NCI-H82 (cell line): ENCODE measurements around the gene CACNA1G.

ENCODE experiments used
- DNase-seq: peaks from one replicate; lab custom pipeline; 2025; lab: John Stamatoyannopoulos, UW

Gene CACNA1G

DNA sequence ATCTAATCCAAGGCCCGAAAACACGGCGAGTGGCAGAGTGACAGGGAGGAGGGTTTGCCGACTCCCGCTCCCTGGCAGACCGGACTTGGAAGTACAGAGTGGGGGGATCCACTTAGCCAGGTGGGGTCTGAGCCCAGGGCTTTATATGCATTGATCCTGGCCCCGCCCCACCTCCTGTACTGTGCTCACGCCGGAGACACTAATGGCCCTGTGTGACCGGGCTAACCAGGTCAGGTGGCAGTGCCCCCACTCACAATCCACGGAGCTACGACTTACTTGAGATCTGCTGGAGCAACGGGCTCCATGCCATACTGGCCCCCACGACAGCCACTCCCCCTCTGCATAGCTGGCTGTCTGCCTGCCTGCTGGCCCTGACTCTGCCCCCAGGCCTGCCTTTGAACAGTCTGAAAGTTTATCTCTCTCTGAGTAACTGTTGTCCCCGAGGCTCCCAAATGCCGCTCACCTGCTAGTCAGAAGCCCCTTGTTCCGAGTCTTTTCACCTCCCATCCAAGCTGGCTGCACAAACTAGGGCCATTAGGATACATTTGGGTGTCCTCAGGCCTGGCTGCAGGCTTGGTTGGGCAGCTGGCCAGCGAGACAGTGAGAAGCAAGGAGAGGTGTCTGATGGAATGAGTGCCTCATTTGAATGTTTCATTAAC lies 28.0 kb downstream of the CACNA1G start:
- DNase-seq, result peak; percentile 75

DNA sequence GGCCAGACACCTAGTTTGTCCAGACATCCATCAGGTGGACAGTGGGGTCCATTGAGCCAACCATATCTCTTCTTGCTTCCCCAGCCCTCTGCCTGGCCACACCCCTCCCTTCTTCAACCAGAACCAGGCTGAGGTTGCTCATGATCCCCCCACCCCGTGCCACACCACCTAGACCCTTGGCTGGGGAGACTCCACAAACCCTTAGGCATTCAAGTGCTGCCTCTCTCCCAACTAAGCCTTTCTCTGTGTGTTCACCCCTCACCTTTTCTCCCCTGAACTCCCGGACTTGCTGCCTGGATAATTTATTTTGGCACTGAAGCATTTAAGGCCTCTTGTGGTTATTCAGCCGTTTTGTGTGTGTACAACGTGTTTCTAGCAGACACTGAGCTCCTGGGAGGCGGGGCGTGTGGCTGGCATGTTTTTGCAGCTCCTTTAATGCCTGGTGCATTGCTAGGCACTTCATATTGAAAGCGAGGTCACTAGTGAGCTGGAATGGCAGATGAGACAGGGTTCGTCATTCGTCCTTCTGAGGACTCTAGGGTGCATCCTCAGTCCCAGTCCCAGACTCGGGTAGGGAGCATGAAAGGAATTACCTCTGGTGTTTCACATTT lies 28.7 kb downstream of the CACNA1G start:
- no peak for DNase-seq

DNA sequence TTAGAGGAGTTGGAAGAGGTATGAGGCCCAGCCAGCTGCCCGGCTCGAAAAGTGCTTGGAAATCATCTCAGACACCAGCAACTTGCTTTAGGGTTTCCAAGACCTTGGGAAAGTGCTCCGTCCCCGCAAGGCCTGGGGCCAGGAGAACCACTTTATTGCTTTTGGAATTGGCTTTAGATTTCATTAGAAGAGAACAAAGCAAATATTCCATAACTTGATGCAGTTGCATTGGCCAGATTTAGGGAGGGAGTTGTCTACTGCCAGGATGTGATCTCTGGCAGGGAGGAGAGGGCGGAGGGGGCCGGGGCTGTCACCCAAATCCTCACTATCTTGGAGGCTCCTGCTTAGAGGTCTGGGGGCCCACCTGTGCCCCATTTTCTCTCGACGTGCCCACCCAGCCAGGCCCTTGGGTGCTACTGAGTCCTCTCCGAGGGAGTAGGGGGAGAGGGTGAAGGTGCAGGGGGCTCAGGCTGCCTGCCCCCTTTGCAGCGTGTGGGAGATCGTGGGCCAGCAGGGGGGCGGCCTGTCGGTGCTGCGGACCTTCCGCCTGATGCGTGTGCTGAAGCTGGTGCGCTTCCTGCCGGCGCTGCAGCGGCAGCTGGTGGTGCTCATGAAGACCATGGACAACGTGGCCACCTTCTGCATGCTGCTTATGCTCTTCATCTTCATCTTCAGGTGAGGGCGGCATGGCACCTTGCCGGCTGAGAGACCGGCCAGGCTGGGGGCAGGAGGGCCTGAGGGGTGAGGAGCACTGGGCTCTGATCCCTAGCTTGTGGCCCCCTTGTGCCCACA lies 30.6 kb downstream of the CACNA1G start:
- DNase-seq, result no peak

DNA sequence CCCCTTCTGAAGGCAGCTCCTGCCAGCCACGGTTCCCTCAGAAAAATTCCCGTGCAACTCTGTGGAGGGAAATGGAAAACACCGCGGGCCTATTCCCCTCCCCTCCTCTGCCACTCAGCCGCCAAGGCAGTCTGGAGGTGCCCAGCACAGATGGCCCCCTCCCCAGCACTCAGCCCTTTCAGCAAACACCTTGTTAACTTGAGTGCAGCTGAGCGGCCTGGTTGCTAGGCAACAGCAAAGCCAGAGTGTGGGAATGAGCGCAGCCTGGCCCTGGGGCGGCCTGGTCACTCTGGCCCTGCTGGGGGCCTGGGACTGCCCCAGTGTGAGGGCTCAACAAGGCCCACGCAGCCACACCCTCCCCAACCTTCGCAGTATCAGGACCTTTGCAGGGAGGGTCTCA lies 32.8 kb downstream of the CACNA1G start:
- peak; percentile 96 for DNase-seq

DNA sequence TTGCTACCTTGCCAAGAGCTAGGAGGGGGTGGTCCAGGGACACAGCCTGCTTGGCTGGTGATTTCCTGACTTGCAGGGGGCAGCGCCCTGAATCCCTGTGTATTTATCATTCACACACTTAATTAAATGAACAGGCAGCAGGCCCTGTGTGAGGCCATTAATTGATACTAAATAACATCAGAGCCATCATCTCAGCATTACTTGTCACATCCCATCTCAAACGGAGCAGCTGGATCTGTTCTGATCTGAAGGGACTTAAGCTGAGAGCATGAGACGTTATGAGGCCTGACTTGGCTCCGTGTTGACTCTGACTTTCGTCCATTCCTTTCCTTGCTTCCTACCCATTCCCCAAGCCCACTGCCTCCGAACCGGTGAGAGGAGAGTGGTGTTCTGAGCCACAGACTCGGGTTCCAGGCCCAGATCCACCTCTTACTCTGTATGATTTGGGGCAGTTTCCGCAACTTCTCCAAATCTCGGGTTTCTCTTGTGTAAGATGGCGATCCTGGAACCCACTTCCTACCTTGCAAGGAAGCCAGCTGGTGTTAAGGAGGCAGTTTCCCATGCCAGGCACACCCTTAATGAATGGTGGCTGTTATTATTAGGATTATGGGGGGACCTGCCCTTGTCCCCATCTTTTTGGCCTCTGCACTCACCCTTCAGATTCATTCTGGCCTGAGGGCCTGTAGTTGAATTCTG lies 33.8 kb downstream of the CACNA1G start:
- DNase-seq, result peak; percentile 74

DNA sequence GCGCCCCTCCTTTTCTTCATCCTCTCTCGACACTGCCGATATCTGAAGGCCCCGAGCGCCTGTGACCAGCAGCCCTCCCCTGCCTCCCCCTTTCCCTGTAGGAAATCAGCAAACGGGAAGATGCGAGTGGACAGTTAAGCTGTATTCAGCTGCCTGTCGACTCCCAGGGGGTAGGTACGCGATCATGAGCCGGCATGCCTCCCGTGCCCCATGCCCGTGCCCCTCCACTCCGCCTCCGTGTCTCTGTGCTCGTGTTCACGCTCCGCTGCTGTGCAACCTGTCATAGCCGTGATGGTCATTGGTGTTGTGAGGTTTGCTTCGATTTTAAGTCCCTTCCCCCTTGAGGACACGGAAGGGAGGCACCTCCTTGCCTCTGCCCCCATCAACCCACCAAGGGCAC lies 34.4 kb downstream of the CACNA1G start:
- no peak for DNase-seq

DNA sequence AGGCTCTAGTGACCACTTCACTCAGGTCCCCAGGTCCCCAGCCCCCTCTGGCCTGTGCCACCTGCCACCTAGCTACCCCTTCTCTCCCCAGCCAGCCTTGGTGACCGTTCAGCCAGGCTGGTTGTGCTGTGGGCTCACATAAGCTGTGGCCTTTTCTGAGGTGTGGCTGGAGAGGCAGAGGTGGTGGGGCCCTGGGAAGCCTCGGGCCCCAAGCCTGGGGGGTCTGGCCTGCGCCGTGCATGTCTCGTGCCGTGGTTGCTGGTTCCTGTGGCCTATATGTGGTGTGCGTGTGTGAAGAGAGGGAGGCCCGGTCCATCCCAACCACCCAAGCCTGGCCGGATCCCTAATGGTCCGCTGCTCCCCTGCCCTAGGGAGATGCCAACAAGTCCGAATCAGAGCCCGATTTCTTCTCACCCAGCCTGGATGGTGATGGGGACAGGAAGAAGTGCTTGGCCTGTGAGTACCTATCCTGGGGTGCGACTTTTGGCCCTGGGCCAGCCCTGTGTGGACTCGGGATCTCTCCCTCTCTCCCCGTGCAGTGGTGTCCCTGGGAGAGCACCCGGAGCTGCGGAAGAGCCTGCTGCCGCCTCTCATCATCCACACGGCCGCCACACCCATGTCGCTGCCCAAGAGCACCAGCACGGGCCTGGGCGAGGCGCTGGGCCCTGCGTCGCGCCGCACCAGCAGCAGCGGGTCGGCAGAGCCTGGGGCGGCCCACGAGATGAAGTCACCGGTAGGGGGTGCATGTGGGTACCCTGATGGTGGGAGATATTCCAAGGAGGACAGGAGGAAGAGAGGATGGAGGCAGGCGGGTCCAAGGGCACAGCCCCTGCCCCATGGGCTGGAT lies 35.9 kb downstream of the CACNA1G start:
- no peak for DNase-seq

DNA sequence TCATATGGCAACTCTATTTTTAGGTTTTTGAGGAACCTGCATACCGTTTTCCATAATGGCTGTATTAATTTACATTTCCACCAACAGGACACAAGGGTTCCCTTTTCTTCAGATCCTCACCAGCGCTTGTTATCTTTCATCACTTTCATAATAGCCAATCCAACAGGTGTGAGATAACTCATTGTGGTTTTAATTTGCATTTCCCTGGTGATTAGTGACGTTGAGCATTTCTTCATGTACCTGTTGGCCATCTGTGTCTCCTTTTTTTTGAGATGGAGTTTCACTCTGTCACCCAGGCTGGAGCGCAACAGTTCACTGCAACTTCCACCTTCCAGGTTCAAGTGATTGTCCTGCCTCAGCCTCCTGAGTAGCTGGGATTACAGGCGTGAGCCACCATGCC lies 38.0 kb downstream of the CACNA1G start:
- DNase-seq, result no peak

DNA sequence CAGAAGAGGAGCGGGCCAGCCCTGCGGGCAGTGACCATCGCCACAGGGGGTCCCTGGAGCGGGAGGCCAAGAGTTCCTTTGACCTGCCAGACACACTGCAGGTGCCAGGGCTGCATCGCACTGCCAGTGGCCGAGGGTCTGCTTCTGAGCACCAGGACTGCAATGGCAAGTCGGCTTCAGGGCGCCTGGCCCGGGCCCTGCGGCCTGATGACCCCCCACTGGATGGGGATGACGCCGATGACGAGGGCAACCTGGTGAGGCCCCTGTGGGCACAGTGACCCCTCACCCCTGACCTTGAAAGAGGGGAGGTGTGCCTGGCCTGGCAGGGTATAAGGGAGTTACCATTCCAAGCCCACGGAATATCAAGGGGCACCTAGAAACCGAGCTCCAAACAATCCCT lies 39.1 kb downstream of the CACNA1G start:
- no peak for DNase-seq

DNA sequence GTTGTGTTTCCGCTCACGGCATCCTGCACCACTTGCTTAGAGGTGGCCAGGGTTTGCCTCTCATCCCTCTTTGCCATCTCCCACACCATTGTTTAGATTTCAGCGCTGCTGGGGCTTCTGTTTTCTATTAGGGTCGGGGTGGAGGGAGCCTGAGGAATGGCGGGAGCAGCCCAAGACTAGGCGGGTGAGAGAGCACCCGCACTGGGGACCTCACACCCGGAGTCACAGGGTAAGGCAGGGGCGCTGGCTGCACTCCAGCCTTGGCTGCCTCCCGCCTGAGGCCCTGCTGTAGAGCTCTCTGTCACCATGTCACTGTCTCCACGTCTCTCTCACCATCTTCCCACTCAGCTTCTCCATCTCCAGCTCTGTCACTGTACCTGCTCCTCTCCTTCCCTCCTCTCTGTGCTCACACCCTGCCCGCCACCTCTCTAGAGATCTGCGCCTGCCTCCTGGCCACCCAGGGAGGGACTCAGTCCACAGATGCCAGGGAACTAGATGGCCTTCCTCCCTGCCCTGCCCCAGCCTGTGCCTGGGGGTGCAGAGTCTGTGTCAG lies 41.4 kb downstream of the CACNA1G start:
- DNase-seq, result no peak

DNA sequence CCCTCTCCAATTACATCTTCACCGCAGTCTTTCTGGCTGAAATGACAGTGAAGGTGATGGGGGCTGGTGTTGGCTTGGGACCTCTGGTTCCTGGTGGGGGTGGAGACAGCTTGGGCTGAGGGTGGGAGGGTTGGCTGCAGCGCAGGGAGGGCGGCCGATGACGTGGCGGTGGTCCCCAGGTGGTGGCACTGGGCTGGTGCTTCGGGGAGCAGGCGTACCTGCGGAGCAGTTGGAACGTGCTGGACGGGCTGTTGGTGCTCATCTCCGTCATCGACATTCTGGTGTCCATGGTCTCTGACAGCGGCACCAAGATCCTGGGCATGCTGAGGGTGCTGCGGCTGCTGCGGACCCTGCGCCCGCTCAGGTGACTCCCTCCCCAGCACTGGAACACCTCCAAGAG lies 42.3 kb downstream of the CACNA1G start:
- DNase-seq, result no peak

DNA sequence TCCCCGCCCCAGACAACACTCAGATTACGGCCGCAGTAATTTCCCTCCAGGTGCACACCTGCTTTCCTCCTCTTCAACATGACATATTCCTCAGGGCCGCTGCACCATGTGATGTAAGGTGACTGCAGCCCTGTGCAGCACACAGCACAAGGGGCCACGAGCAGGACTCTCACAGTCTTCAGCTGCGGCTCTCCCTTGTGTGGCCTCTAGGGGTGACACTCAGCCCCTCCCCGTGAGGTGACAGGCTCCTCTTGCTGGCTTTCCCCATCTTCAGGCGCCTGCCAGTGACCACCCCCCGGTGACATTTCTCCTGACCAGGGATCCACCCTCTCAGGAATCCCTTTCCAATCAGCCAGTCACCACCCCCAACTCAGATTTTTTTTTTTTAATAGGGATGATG lies 42.8 kb downstream of the CACNA1G start:
- peak; percentile 62 for DNase-seq

DNA sequence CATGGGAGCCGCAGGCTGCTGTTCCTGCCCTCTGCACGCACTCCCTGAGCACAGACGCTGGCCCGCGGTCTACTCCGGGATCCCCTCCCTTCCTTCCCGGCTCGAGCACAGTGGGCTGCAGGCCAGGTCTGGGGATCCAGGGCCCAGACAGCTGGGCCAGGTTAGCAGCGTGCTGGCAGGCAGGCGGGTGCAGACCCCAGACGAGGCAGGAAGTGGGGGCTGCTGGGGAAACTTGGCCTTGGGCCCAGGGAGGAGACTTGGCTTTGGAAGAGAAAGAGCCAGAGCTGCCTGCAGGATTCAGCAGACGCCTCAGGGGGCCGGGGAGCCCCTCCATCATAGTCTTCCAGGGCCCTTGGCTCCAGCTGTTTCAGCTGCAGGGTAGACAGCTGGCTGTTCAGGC lies 44.0 kb downstream of the CACNA1G start:
- DNase-seq, result peak; percentile 81

DNA sequence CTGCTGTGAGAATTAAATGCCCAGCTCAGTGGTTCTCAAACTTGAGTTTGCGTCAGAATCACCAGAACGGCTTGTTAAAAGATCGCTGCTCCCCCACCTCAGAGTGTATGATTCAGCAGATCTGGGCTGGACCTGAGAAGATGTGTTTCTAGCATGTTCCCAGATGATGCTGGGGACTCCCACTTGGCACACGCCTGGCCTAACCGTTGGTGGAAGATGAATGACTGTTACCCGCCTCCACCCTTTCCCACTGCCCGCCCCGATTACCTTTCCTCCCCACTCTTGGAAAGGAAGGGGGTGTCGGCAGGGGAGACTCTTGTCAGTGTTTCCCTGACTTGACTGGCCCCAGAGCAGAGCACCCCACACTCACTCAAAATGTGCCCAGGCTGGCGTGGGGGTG lies 44.9 kb downstream of the CACNA1G start:
- no peak for DNase-seq

DNA sequence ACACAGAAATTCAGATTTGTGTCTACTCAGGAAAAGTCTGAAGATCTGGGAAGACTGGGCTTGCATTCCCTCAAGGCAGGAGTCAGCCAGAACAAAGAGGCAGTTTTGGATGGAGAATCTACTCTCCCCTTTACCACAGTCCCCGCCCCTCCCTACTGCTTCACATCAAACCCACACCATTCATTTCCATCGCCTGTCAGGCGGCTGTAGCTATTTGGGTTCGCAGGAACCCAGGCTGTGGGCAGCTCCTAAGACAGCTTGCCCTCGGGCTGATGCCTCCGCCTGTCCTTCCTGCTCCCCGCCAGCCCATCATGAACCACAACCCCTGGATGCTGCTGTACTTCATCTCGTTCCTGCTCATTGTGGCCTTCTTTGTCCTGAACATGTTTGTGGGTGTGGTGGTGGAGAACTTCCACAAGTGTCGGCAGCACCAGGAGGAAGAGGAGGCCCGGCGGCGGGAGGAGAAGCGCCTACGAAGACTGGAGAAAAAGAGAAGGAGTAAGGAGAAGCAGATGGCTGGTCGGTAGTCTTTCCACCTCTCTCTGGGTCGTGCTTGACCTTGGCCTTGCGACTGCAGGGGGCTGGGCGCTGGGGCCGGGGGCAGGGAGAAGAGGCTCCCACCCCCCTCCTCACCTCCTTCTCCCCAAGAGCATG lies 47.1 kb downstream of the CACNA1G start:
- no peak for DNase-seq

DNA sequence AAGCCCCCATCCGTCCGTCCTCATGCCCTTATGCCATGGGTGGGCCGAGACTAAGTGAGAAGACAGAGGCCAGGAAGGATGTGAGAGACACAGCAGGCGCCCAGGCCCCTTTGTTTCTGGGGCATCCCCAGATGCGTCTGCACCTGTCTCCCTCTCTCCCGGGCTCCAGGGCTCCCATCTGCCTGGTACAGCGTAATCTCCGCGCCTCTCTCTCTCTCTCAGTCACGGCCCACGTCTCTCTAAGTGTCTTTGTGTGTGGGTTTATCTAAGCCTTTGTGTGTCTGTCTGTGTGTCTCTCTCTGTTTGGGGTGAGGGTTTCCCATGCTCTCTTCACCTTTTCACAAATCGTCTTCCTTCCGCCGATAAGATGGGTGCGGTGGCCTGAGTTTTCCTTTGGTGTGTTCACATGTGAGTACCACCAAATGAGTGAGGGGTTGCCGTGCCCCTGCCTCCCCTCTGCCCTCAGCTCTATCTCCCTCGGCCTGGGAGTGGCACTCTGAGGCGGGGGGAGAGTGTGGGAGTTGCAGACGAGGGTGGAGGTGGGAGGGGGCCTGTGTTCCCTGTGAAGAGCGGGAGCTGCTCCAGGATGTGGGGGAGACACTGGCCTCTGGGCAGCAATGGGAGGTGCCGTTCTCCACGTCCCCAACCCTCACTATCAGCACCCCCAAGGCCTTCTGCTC lies 48.3 kb downstream of the CACNA1G start:
- peak; percentile 91 for DNase-seq

DNA sequence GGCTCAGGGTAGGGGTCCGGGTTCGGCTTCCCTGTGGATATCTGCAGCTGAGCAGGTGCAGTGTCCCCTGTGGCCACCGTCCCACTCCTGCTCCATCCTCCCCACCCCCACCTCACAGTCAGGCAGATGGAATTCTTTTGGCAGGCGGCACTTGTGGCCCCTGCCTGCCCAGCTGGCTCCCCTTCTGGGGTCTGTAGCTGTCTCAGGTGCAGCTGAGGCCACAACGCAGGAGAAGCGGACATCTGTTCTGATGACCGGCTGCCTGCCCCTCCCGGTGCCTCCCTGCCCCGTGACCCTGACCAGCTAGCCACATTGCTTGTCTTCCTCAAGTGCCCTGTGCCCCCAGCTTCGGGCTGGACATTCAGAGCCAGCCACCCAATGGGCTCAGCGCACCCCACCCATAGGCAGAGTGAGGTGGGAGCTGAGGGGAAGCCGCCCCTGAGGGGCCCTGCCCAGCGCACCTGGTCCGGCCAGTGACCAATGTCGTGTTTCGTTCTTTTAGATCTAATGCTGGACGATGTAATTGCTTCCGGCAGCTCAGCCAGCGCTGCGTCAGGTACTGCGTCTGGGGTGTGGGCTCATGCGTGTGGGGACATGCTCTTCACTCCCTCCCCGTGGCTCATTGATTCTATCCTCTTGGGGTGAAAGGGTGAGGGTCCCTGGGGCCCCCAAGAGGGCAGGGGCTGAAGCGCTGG lies 49.0 kb downstream of the CACNA1G start:
- peak; percentile 79 for DNase-seq

DNA sequence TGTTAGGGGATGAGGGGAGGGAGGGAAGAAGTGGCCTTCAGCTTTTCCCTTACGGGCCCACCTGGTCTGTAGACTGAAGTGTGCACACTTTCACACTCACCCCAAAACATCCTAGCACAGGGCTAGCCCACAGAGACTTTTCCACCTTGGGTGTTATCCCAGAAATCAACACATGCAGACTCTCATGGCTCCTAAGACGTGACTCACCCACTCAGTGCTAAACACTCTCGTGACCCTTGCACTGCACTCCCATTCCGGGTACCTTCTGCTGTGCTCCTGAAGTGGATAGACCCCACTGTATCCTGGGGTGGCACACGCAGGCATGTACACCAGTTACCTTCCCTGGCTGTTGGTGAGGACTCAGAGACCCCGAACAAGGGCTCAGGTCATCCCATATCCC lies 51.1 kb downstream of the CACNA1G start:
- no peak for DNase-seq

DNA sequence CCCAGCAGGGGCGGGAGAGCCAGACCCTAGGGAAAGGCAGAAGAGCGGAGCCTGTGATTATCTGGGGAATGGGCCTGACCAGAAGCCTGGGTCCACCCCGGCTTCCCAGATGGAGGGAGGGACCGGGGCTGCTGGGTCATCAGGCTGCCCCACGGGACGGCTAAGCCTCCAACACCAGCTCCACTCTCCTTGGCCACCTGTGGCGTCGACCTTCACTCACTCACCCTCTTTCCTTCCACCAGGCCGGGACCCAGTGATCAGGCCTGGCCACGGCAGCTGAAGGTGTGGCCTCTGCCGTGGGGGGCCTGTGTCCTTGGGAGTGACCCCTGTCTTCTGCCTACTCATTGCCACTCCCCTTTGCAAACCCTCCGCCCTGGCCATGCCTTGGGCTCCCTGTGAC lies 51.8 kb downstream of the CACNA1G start:
- DNase-seq, result no peak
